HG03571 (cell line): Measurements from ENCODE around the gene RABIF.
"Not testable (repeated sequence)": the region's sequence is repeated elsewhere in the genome, so short reads cannot be mapped to it uniquely, and the experiment has no call there.

ENCODE experiments used
- ATAC-seq: cut with Tn5 transposase; IDR thresholded peaks from one replicate; pipeline ENCODE4 v1.9.1; 2021; ENCODE audit not compliant: unreplicated experiment

The RABIF gene

DNA sequence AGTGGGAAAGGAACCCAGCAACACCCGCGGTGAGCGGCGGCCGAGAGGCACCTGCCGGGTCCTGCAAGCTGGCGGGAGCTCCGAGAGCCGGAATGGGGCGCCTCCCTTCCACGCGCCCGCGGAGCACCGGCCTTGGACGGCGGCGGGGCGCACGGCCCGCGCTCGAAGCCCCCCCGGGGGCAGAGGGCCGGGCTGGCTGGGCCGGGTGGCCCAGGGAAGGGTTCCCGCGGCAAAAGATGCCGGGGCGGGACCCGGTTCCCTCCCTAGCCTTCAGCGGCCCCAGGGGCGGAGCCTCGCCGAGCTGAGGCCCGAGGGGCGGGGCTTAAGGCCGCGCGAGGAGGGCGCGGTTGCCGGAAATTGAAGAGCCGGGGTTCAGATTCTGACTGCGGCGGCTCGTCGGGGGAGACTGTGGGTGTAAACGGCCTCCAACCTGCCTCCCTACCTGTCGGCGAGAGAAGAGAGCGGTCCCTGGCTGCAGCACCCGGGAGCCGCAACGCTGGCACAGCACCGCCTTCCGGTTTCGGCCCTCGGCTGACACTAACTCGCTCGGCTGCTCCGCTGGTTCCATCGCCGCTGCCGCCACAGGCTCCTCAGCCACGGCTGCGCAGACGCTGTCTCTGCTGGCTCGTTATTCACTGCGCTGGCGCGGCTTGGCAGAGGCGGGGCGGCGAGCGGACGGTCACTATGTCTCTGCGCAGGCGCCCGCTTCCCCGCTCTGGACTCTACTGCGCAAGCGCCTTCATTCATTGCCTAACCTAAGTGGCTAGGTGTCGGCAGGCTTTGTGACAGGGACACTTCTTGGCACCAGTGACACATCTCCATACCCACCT is at the start of gene RABIF:
TSS of gene RABIF (minus strand) at position 619 of the 830 bp plus-strand sequence. CDS start at position 568, 51 bp downstream.
- ATAC-seq = peak; percentile 88

DNA sequence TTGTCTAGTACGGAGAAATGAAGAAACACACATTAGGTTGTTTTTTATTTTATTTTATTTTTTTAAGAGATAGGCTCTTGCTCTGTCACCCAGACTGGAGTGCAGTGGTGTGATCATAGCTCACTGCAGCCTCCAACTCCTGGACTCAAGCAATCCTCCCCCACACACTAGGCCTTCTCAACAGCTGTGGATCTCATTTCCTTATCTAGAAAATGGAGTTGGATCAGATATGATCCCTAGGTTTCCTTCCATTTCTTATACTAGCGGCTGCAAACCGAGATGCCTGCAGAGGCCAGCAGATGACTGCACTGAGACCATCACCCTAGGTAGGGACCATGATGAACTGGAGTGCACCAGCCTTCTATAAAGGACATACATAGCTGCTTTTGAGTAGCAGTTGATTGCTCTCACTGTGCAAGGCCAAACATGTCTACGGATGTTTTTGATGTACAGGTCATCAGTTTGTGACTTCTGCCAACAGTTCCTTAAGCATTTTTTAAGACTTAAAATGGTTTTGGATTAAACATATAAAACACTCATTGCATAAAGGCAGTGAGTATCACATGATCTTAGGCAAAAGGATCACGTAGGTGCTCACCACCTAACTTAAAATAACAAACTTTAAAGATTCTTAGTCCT is 49.5 kb upstream of the RABIF start:
- ATAC-seq = no peak

DNA sequence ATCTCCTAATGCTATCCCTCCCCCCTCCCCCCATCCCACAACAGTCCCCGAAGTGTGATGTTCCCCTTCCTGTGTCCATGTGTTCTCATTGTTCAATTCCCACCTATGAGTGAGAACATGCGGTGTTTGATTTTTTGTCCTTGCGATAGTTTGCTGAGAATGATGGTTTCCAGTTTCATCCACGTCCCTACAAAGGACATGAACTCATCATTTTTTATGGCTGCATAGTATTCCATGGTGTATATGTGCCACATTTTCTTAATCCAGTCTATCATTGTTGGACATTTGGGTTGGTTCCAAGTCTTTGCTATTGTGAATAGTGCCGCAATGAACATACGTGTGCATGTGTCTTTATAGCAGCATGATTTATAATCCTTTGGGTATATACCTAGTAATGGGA is 47.5 kb upstream of the RABIF start:
- not testable (repeated sequence) for ATAC-seq

DNA sequence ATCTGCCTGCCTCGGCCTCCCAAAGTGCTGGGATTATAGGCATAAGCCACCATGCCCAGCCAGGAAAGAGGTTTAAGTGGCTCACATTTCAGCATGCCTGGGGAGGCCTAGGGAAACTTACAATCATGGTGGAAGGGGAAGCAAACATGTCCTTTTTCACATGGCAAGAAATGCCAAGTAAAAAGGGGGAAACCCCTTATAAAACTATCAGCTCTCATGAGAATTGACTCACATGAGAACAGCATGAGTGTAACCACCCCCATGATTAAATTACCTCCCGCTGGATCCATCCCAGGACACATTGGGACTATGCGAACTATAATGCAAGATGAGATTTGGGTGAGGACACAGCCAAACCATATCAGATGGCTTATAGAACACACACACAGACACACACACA is 46.9 kb upstream of the RABIF start:
- ATAC-seq = no peak

DNA sequence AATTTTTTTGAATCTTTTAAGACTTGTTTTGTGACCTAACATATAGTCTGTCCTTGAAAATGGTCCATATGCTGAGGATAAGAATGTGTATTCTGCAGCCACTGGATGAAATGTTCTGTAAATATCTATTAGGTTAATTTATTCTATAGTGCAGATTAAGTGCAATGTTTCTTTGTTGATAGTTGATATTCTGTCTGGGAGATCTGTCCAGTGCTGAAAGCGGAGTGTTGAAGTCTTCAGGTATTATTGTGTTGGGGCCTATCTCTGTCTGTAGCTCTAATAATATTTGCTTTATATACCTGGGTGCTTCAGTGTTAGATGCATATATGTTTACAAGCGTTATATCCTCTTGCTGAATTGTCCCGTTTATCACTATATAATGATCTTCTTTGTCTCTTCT is 45.8 kb upstream of the RABIF start:
- ATAC-seq = no peak

DNA sequence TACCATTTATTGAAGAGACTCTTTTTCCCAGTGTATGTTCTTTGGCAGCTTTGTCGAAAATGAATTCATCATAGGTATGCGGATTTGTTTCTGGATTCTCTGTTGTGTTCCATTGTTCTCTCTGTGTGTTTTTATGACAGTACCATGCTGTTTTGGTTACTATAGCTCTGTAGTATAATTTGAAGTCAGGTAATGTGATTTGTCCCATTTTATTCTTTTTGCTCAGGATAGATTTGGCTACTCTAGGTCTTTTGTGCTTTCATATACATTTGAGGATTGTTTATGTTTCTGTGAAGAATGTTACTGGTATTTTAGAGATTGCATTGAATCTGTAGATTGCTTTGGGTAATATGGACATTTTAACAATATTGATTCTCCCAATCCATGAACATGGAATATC is 43.5 kb upstream of the RABIF start:
- no peak for ATAC-seq

DNA sequence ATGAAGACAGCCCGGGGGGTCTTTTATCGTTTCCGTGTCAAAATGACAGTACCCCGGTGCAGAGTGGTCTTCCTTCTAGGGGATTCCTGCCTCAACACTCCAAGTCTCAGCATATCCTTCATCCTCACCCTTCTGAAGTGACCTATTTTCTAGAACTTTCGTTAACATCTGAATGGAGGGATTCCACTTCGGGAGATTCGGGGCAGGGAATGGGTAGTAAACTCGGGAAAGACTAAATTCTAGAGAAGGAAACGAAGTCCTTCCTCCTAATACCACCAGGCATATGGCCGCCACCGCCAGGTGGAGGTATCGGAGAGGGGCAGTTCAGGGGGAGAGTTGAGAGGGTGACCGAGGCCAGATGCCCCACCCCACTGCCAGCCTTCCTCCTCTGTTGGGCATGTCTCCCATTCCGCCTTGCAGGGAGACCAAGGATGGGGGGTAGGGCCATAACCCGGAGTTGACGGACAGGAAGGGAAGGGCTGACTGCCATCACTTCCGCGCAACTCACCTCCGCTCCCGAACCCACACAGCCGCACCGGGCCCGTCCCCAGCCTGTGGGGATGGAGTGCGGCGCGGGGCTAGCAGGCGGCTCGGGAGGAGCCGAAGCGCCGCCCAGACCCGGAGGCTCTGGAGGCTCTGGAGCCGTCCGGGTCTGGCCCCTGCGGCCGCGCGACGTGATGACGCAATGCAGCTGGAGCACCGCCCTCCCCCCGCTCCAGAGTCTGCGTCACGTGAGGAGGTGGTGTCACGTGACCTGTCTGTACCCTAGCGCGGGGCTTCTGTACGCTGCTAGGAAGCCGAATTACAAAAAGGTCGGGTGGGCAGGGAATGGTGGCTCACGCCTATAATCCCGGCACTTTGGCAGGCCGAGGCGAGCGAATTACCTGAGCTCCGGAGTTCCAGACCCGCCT is 37.9 kb upstream of the RABIF start, which contains the start of gene KLHL12:
TSS of gene KLHL12 (minus strand) at position 654 of the 911 bp plus-strand sequence. CDS start 2,072 bp downstream, outside the sequence.
- ATAC-seq = peak; percentile 88

DNA sequence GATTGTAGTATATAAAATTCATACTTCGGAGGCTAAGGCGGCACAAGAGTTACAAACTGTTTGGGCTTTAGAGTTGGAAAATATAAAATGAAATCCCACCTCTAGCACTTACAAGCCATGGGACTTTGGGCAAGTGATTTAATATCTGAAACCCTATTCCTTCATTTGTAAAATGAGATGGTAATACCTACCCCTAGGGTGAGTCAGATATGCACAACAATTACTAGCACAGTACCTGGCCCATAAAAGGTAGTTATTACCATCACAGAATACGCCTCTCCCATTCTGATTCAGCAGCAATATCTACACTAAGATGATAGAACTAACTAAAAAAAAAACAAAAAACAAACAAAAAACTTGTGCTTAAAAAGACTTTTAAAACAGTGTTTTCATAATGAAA is 34.6 kb upstream of the RABIF start:
- ATAC-seq = no peak

DNA sequence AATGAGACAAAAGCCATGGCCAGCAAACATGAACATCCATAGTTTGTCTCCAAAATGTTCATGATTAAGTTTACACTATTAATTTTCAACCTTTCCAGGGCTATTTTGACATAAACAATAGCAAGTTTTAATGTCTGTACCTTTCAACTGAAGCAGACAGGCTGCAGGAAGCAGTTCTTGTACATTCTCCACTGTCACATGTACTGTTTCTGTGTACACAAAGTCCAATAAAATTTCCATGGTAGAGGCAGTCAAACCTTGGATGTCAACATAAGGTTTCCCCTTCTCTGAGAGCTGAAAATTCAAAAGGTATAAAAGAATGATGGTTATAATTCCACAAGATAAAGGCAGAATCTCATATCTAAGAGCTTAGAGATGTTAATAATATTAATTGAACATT is 30.7 kb upstream of the RABIF start:
- ATAC-seq = no peak

DNA sequence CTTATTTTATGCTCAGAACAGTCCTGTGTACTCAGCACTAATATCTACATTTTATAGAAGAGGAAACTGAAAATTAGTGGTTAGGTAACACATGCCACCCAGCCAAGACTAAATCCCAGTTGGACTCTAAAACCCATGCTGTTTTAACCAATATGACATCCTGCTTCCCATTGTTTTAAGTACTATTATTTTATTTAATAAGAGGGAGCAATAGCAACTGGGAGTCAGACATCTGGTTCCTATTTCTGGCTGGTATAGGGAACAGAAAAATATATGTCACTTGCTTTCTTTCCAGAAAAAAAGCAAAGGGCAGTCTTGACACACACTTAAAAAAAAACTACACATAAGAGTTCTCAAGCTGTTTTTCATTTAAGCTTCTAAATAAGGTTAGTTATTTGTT is 26.2 kb upstream of the RABIF start:
- no peak for ATAC-seq

DNA sequence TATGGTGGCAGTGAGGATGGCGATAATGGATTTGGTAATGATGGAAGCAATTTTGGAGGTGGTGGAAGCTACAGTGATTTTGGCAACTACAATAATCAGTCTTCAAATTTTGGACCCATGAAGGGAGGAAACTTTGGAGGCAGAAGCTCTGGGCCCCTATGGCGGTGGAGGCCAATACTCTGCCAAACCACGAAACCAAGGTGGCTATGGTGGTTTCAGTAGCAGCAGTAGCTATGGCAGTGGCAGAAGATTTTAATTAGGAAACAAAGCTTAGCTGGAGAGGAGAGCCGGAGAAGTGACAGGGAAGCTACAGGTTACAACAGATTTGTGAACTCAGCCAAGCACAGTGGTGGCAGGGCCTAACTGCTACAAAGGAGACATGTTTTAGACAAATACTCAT is 23.5 kb upstream of the RABIF start:
- not testable (repeated sequence) for ATAC-seq

DNA sequence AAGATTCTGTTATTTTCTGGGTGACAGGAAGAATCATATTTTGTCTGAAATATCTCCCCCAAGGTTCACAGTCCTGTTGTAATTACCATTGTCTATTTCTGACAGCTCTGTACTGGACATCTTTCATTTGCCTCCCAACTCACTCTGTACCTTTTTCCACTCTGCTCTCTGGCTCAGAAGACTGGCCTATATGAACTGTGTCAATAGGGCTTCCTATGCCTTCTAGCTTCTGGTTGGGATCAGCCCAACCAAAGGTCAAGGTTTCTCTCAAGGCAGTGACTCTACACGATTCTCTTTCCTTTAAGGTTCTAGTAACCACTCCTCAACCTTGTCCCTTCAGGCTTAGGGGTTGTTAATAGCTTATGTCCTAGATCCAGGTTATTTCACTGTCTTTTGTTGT is 20.5 kb upstream of the RABIF start:
- no peak for ATAC-seq

DNA sequence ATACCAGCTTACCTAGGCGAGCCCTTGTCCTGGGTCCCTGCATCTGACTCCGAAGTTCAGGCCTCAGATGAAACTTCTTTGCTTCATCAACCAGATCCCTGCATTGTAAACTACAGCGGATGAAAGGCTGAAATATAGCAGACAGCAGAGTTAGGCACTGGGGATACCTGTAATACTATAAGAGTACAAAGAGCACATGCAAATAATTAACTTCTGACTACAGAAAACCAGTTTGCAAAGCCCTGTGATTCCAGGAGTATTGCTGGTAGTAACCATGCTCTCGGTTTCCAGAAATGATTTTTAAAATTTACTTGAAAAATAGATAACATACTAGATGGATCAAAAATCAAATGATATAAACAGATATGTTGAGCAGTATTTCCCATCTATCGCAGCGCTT is 20.0 kb upstream of the RABIF start:
- ATAC-seq = no peak

DNA sequence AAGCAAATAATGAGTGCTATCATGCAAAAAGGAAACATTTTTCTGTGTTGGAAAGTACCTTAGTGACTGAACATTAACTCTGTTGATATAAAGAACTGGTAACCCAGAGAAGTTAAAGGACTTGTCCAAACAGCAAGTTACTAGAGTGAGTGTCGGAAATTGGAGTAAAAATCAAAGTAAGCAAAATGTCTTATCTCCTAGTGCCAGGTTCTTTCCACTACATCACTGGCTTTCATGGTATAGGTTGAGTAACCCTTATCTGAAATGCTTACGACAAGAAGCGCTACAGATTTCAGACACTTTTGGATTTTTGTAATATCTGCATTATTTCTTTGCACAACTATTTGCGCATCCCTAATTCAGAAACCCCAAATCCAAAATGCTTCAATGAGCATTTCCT is 16.4 kb upstream of the RABIF start:
- no peak for ATAC-seq

DNA sequence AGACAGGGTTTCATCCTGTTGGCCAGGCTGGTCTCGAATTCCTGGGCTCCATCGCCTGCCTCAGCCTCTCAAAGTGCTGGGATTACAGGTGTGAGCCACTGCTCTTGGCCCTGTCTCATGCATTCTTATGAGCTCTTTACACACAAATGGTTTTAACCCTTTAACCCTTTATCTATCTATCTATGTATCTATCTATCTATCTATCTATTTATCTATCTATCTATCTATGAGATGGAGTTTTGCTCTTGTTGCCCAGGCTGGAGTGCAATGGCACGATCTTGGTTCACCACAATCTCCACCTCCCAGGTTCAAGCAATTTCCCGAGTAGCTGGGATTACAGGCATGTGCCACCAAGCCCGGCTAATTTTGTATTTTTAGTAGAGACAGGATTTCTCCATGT is 14.9 kb upstream of the RABIF start:
- not testable (repeated sequence) for ATAC-seq

DNA sequence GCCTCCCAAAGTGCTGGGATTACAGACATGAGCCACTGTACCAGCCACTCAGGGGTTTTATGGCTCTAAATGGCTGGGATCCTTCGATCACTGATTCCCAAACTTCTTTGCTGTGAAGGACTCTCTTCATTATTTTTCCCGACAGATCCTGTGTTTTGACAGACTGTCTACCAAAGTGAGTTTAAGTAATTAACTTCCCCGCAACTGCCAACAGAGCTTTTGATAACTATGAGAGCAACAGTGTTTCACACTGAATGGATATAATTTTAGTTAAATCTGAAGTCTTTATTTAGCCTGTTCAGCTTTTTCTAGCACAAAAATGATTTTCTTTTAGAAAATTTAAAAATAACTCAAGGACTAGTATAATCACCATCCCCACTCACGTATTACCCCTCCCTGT is 12.6 kb upstream of the RABIF start:
- no peak for ATAC-seq

DNA sequence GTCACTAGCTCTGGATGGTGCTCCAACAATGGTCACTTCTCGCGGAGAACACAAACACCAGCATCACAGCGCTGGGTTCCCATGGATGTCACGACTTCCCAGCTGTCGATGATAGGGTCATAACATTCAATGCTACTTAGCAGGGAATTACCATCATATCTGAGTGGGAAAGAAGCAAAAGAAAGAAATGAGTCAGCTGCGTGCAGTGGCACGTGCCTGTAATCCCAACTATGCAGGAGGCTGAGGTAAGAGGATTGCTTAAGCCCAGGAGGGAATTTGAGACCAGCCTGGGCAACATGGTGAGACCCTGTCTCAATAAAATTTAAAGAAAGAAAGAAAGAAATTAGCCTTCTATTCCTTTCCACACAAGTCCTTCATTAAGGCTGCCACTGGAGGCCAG is 3.6 kb upstream of the RABIF start:
- ATAC-seq = no peak

DNA sequence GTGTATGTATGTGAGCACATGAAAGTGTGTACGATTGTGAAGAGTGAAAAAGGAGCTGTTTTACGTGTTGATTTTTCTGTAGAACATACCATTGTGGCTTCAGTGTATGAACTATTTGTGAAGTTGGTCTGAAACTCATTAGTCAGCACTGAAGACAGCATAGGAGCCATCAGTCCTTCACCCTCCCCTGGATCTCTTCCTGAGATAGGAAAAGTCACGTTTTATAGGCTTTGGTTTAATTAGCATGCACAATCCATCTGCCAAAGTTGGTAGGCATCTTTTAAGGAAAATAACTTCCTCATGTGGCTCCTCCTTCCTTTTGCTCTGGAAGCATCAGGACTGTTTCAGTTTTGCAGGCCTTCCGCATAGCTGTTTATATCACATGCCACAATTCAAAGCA is 1.4 kb upstream of the RABIF start:
- no peak for ATAC-seq

DNA sequence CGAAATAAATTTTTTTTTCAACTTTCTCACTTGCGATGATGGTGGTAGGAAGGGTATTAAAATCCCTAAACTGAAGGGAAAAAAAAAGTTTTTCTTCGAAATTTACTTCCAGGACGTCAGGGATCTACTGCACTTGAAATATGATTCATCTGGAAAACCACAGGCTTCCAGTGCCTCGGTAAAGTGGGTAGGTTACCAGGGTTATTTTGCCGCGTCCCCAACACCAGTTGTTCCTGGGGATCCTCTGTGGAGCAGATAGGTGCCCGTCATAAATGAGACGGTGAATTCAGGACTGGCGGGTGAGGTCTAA is 773 bp downstream of the RABIF start:
- no peak for ATAC-seq

DNA sequence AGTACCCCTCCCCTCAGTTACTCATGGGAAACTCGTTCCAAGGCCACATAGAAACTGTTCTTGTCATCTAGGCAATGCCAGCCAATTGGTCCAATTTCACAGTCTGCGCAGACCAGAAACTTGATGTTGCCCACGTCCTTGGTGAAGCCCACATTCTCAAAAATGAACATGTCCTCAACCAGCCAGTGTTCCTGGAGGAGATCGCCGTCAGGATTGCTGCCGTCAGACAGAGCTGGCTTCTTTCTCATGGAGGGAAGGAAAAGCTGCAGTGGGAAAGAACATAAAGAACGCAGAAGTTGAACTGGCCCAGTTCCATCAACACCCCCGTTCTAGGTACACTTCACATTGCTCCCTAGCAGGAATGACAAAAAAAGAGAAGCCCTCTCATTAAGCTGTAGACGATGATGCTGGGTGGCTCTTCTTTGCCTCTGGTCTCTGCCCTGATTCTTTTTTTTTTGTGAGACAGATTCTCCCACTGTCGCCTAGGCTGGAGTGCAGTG is 7.9 kb downstream of the RABIF start:
- ATAC-seq = no peak

DNA sequence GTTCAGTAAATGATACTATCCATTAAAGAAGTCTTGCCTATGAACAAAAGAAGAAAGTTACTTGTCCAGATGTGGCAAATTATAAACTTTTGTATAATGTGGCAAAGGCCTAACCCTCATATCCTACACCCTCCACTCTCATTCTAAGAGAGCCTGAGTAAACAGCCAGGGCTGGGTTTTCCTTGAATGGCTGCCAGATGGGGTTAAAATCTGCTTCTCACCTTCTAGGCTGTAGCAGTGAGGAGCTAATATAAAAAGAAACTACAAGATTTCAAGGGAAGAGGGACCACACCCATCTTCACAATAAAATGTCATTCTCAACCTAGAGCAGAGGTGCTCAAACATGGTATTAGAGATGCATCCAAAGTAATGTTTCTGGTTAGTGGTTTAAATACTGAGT is 8.9 kb downstream of the RABIF start:
- ATAC-seq = no peak
